Endothelial cell of umbilical vein (primary cell): ENCODE results near the gene HVCN1. TPM values are rescaled to one million over a fixed set of nuclear protein-coding genes. Genes with fewer than 3 reads are reported as not detected.

Source experiments
- BruUV-seq: library from RNA; stranded (reverse); fragments of 400-500 nt; replicated peaks from 2 replicates; lab custom pipeline; 2021; lab: Mats Ljungman, UMichigan
- CTCF ChIA-PET: fragments of 300-600, 350-600 bp; sonication (Branson Sonifier 250); formaldehyde crosslinking; loops from one replicate; lab custom pipeline; 2021; ENCODE audit warnings: antibody characterized with exemption, inconsistent platforms; lab: Charles Lee
- POLR2A ChIA-PET: fragments of 300-600, 350-600 bp; sonication (Branson Sonifier 250); formaldehyde crosslinking; loops from one replicate; lab custom pipeline; 2021; ENCODE audit warnings: antibody characterized with exemption, inconsistent platforms; lab: Charles Lee
- DNase-seq: peaks from one replicate; pipeline ENCODE4 v3.0.0-alpha.2; 2011; ENCODE audit warnings: low read depth, low spot score
- FAIRE-seq: peaks from 2 replicates; lab custom pipeline; 2011; peaks lifted over from hg19 to GRCh38; lab: Jason Lieb, UNC
- H2AFZ ChIP-seq: 2 replicates; pipeline ENCODE4 v1.6.0; 2012; ENCODE audit warnings: low read depth, low read length, control low read depth, inconsistent platforms
- H3K27ac ChIP-seq: 2 replicates; pipeline ENCODE4 v1.5.1; 2011; ENCODE audit warnings: low read depth, mild to moderate bottlenecking, control low read depth, low read length, moderate library complexity; ENCODE audit not compliant: insufficient read depth
- H3K27me3 ChIP-seq, 2 experiments: 2 replicates each; pipeline versions ENCODE4 v1.6.0 to v1.6.1; 2011; ENCODE audit warnings: low read length in 2 of 2, mixed read lengths in 1 of 2; ENCODE audit not compliant: control insufficient read depth in 2 of 2, insufficient read depth in 2 of 2
- H3K36me3 ChIP-seq, 2 experiments: 2 replicates in 1 of 2; 3 replicates in 1 of 2; pipeline ENCODE4 v1.5.1; 2011; ENCODE audit warnings: low read length in 2 of 2, mild to moderate bottlenecking in 1 of 2, moderate library complexity in 1 of 2; ENCODE audit not compliant: control insufficient read depth in 2 of 2, insufficient read depth in 2 of 2; ENCODE audit errors: extremely low read depth in 1 of 2
- H3K4me1 ChIP-seq: 3 replicates; pipeline ENCODE4 v1.5.1; 2011; ENCODE audit warnings: mild to moderate bottlenecking, low read length; ENCODE audit not compliant: control insufficient read depth, insufficient read depth; ENCODE audit errors: extremely low read depth
- H3K4me2 ChIP-seq: 2 replicates; pipeline ENCODE4 v1.6.1; 2011; ENCODE audit warnings: low read length, control low read depth, mixed read lengths; ENCODE audit not compliant: insufficient read depth
- H3K4me3 ChIP-seq, 3 experiments: fragments of 200-600 bp in 1 of 3; sonication (generic), shearing (Covaris generic) in 1 of 3; replicated peaks in 1 of 3; 2 replicates each; pipeline ENCODE4 v1.5.1; 2011 to 2016; ENCODE audit warnings: control low read depth in 3 of 3, low read length in 3 of 3, mild to moderate bottlenecking in 2 of 3, inconsistent platforms in 1 of 3, low read depth in 1 of 3, moderate library complexity in 1 of 3; ENCODE audit not compliant: insufficient read depth in 1 of 3
- H3K79me2 ChIP-seq: 2 replicates; pipeline ENCODE4 v1.6.0; 2012; ENCODE audit warnings: low read length, inconsistent platforms; ENCODE audit not compliant: control insufficient read depth, insufficient read depth
- H3K9ac ChIP-seq: replicated peaks from 2 replicates; pipeline ENCODE3; 2011; ENCODE audit warnings: low read length, control low read depth; ENCODE audit not compliant: insufficient read depth; ENCODE audit errors: extremely low read depth
- H3K9me1 ChIP-seq: replicated peaks from 3 replicates; pipeline ENCODE4 v1.6.0; 2011; ENCODE audit warnings: mild to moderate bottlenecking, low read length; ENCODE audit not compliant: control insufficient read depth, insufficient read depth; ENCODE audit errors: extremely low read depth
- H3K9me3 ChIP-seq: replicated peaks from 2 replicates; pipeline ENCODE4 v1.5.1; 2012; ENCODE audit warnings: low read length, inconsistent platforms; ENCODE audit not compliant: control insufficient read depth, insufficient read depth
- H4K20me1 ChIP-seq: replicated peaks from 2 replicates; pipeline ENCODE3; 2011; ENCODE audit warnings: mild to moderate bottlenecking, low read length; ENCODE audit not compliant: control insufficient read depth, insufficient read depth; ENCODE audit errors: extremely low read depth
- EZH2 ChIP-seq: IDR thresholded peaks from 2 replicates; pipeline ENCODE4 v1.6.1; 2012; ENCODE audit warnings: borderline replicate concordance, low read depth, mild to moderate bottlenecking, moderate library complexity, low read length, inconsistent platforms; ENCODE audit not compliant: severe bottlenecking
- FOS ChIP-seq: IDR thresholded peaks from 2 replicates; pipeline ENCODE4 v1.6.1; 2011; ENCODE audit warnings: mild to moderate bottlenecking, low read length, moderate library complexity, borderline replicate concordance; ENCODE audit not compliant: insufficient read depth
- GATA2 ChIP-seq: IDR thresholded peaks from 2 replicates; pipeline ENCODE4 v1.7.0; 2011; ENCODE audit warnings: low read depth, mild to moderate bottlenecking, moderate library complexity, mixed read lengths, low read length; ENCODE audit not compliant: insufficient read length, insufficient read depth
- JUN ChIP-seq: IDR thresholded peaks from 2 replicates; pipeline ENCODE4 v1.6.1; 2011; ENCODE audit warnings: borderline replicate concordance, low read depth; ENCODE audit not compliant: insufficient read length, insufficient read depth
- MYC ChIP-seq: IDR thresholded peaks from one replicate; pipeline ENCODE4 v1.6.1; 2011; ENCODE audit warnings: mild to moderate bottlenecking, low read depth, low read length
- POLR2A ChIP-seq: IDR thresholded peaks from 2 replicates; pipeline ENCODE4 v1.6.1; 2012; ENCODE audit warnings: low read depth, mild to moderate bottlenecking, control low read depth, low read length
- POLR2AphosphoS5 ChIP-seq: IDR thresholded peaks from 2 replicates; pipeline ENCODE4 v1.6.1; 2012; ENCODE audit warnings: low read depth, mild to moderate bottlenecking, control low read depth, low read length, moderate library complexity; ENCODE audit not compliant: insufficient read depth
- dilution Hi-C: fragments of 300-500 bp; cut with MboI; formaldehyde crosslinking; loops from one replicate; pipeline ENCODE4 v1.15.0; 2019; ENCODE audit warnings: low sequenced_read_pairs; ENCODE audit not compliant: extremely low pct_ligation_motif_present
- intact Hi-C: fragments of 100-400 bp; cut with micrococcal nuclease; formaldehyde crosslinking; loops from one replicate; pipeline ENCODE4 v1.10.0; 2022
- polyA plus RNA-seq, 4 experiments: library from polyadenylated mRNA; depleted of rRNA in 3 of 4; stranded (reverse) in 3 of 4; unstranded in 1 of 4; fragments of >200 nt; gene quantifications; 2 replicates each; pipeline versions ENCODE4 v1.2.1 to v1.2.3, GENCODE V29; 2011 to 2012; ENCODE audit warnings: missing spikeins in 1 of 4
- total RNA-seq: library from RNA; stranded (reverse); gene quantifications from 2 replicates; pipeline ENCODE4 v1.2.3, GENCODE V29; 2021
- TF ChIP-seq, protein P1 (sequence below): IDR thresholded peaks from 2 replicates; pipeline ENCODE4 v1.6.1; 2011; ENCODE audit not compliant: insufficient read depth, insufficient read length
- TF ChIP-seq, protein P2 (sequence below), 2 donors: IDR thresholded peaks; 1 replicate in 1 of 2; 2 replicates in 1 of 2; pipeline ENCODE4 v1.5.1; 2011; ENCODE audit warnings: low read length in 2 of 2, mild to moderate bottlenecking in 2 of 2, moderate library complexity in 2 of 2, control low read depth in 1 of 2, inconsistent platforms in 1 of 2, low read depth in 1 of 2; ENCODE audit not compliant: insufficient read depth in 1 of 2; ENCODE audit errors: extremely low read depth in 1 of 2

The HVCN1 gene
- total and polyA plus RNA-seq, 2 donors (not counting 3 experiments of a cell fraction or from before 2014, with no cell fraction given): 3.7 to 8.4 TPM

DNA sequence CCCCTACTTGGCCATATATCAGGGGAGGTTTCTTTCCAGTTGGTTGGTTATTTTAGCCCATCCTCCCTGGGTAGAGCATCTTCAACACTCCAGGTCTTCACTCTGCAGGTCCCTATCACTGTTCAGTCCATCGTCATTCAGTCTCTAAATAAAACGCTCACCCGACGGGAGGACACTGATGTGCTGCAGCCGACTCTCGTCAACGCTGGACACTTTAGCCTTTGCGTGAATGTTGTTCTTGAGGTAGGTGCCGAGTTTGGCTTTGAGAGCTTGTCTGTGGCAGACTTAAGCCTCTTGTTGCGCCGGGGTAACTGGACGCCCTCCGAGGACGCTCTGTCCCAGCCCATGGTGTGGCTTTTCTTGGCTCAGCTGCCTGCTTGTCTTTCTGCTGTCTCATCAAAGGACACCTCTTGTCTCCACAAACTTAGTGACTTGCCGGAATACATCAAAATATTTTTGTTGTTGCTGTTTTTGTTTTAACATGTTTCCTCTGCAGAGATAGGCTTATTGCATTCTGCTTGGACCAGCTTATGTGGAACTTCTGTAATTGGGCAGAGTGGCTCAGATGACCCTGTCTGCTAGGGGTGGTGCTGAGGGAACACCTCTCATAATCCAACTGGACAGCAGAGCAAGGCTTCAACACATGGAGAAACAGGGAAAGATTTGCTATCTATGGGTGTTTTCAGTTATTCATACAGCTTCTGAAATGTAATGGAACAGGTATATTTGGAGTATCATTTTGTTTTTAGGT, 48.5 kb downstream of the HVCN1 start:
- H3K27me3 ChIP-seq: no peaks in the 10 kb centered on the region
- TF ChIP-seq, protein P1, sequence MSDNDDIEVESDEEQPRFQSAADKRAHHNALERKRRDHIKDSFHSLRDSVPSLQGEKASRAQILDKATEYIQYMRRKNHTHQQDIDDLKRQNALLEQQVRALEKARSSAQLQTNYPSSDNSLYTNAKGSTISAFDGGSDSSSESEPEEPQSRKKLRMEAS: no peak
- TF ChIP-seq EZH2 (no peak), POLR2AphosphoS5 (no peak), JUN (no peak), GATA2 (no peak), FOS (no peak), MYC (no peak), POLR2A (no peak)
- TF ChIP-seq, protein P2, sequence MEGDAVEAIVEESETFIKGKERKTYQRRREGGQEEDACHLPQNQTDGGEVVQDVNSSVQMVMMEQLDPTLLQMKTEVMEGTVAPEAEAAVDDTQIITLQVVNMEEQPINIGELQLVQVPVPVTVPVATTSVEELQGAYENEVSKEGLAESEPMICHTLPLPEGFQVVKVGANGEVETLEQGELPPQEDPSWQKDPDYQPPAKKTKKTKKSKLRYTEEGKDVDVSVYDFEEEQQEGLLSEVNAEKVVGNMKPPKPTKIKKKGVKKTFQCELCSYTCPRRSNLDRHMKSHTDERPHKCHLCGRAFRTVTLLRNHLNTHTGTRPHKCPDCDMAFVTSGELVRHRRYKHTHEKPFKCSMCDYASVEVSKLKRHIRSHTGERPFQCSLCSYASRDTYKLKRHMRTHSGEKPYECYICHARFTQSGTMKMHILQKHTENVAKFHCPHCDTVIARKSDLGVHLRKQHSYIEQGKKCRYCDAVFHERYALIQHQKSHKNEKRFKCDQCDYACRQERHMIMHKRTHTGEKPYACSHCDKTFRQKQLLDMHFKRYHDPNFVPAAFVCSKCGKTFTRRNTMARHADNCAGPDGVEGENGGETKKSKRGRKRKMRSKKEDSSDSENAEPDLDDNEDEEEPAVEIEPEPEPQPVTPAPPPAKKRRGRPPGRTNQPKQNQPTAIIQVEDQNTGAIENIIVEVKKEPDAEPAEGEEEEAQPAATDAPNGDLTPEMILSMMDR (IDR thresholded peaks at IDR 0.05; ENCODE audit: extremely low read depth in 1 of 2, insufficient read depth in 1 of 2, low read depth in 1 of 2, low read length in 2 of 2): no peak
- H3K9me3 ChIP-seq: no peaks in the 10 kb centered on the region
- H3K4me2 ChIP-seq: no peak overlapping the region
- H3K9me1 ChIP-seq: no peaks in the 10 kb centered on the region
- FAIRE-seq (no peak), DNase-seq (no peak)
- H2AFZ ChIP-seq: no peak overlapping the region
- BruUV-seq: no TSS peak
- H3K4me3 ChIP-seq: no peak overlapping the region
- no peak overlapping the region for H3K27ac ChIP-seq
- no peaks in the 10 kb centered on the region for H3K79me2 ChIP-seq
- CTCF ChIA-PET: no interaction called here
- H4K20me1 ChIP-seq: no peaks in the 10 kb centered on the region
- dilution Hi-C loops (no loop called here), intact Hi-C loops (no loop called here)
- POLR2A ChIA-PET: no interaction called here
- H3K4me1 ChIP-seq: no peaks in the 10 kb centered on the region
- no peaks in the 10 kb centered on the region for H3K36me3 ChIP-seq
- H3K9ac ChIP-seq: no peak overlapping the region
